ENCODE data around the gene SNTG2.

The SNTG2 gene

DNA sequence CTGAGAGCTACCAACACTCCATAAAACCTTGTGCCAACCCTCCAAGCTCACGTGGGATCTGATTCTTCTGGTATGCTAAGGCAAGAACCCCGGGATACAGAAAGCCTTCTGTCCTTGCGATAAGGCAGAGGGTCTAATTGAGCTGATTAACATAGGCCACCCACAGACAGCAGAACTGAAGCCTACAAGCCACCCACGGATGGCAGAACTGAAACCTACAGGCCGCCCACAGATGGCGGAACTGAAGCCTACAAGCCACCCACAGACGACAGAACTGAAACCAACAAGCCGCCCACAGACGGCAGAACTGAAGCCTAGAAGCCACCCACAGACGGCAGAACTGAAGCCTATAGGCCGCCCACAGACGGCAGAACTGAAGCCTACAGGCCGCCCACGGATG lies 216.3 kb downstream of the SNTG2 start:
- FAIRE-seq (no peak), DNase-seq (ENCODE audit: insufficient read length, low spot score) (no peak)
- TF ChIP-seq POLR2A (IDR thresholded peaks at IDR 0.05; ENCODE audit: low read depth, low read length) = no peak

DNA sequence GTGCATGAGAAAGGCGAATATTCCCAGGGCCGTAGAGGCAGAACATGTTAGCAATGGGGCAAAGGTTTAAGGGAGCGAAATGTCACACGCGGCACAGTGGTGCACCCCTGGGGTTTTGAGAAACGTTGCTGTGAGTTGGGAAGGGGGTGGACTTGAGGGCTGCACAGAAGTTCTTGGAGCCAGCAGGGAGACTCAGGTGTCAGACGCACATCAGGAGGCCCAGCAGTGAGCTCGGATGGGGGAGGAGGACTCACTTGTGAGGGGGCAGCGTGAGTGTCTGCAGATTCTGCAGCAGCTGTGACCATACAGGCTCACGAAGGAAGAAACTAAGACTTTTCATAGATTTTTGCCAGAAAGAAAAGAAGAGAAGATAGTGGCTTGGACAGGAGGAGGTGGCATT lies 218.2 kb downstream of the SNTG2 start:
- FAIRE-seq = no peak
- no peak for TF ChIP-seq POLR2A (IDR thresholded peaks at IDR 0.05; ENCODE audit: low read depth, low read length)
- no peak for DNase-seq (ENCODE audit: insufficient read length, low spot score)

DNA sequence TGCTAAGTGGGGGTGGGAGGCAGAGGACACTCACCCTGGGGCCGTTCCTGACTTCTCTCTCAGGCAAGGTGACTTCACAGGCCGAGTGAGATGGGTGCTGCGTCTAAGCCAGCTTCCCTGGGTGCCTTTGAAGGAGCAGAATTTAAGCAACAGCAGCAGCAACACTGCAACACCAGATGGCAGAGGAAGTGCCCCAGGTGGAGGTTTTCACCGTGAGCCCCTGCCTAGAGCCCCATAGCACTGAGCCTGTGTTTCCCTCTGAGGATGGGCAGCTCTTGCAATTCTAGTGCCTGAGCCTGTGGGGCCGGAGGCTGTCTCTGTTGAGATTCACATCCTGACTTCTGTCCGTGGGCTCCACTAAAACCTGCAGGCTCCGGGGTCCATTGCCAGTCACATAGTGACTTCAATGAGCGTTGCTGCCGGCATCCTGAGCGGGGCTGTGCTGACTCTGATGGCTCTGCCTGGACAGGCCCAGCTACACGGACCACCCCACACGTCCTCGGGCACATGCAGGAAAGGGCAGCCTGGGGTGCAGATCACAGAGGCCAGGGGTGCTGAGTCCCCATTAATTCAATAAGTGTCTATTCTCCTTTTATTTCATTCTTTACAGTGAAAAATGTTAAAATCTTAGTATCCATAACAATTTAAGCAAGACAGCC lies 218.8 kb downstream of the SNTG2 start:
- FAIRE-seq (no peak), DNase-seq (ENCODE audit: insufficient read length, low spot score) (no peak)
- TF ChIP-seq POLR2A (IDR thresholded peaks at IDR 0.05; ENCODE audit: low read depth, low read length) = no peak

DNA sequence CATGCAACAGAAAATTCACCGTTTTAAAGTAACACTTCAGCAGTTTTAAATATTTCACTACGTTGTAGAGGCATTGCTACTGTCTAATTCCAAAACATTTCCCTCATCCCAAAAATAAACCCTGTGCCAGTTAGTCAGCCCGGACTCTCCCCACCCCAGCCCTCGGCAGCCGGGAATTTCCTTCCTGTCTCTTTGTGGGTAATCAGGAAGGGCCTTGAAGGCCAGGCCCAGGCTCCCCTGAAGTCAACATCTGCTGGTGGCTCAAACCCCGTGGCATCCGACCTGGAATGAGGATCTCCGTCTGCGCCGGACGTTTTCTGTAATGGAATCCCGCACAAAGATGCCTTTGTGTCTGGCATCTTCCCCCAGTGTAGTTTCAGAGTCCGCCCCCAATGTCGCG lies 219.6 kb downstream of the SNTG2 start:
- no peak for DNase-seq (ENCODE audit: insufficient read length, low spot score)
- FAIRE-seq = no peak
- TF ChIP-seq POLR2A (IDR thresholded peaks at IDR 0.05; ENCODE audit: low read depth, low read length) = no peak

DNA sequence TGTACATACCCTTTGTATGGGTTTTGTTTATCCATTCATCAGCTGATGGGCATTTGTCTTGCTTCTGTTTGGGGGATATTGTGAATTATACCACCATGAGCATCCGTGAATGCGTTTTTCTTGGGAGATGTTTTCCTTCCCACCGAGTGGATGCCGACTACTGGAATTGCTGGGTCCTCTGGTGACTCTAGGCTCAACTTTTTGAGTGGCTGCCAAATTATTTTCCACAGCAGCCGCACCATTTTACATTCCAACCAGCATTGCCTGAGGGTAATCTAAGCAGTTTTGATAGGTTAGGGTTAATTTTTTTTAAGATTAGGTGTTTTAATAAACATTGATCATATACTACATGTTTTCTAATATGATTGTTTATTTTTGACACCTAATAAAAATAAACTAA lies 220.1 kb downstream of the SNTG2 start:
- TF ChIP-seq POLR2A (IDR thresholded peaks at IDR 0.05; ENCODE audit: low read depth, low read length) = no peak
- DNase-seq (ENCODE audit: insufficient read length, low spot score) (no peak), FAIRE-seq (no peak)

DNA sequence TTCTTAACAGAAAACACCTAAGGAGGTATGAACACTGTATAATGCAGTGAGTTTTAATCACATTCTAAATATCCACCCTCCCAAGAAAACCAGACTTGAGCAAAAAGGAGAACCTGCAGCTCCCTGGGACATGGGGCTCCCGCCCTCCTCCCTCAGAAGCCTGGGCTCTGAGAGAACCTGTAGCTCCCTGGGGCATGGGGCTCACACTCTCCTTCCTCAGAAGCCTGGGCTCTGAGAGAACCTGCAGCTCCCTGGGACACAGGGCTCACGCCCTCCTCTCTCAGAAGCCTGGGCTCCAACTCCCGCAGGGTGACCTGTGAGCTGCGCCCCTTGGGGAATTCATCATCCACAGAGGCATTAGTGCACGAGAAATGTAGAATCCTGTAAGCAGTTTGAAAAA lies 222.9 kb downstream of the SNTG2 start:
- FAIRE-seq (no peak), DNase-seq (ENCODE audit: insufficient read length, low spot score) (no peak)
- no peak for TF ChIP-seq POLR2A (IDR thresholded peaks at IDR 0.05; ENCODE audit: low read depth, low read length)

DNA sequence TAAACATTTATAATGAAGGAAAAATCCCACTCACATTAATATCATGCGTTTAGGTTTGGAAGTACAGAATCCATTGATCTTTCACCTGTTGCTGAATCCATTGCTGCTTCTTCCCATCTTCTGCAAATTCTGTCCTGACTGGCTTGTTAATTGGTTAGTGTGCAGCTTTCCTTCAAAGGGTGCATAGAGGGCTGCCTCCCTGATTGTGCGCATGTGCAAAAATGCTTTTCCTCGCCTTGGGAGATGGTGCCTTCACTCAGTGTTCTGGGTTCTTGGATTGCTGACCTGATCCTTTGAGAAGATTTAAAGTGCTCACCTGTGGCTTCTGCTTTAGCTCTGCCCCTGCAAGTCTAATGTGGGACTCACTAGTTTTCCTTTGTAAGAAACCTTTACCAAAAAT lies 231.2 kb downstream of the SNTG2 start:
- DNase-seq (ENCODE audit: insufficient read length, low spot score) (no peak), FAIRE-seq (no peak)
- no peak for TF ChIP-seq POLR2A (IDR thresholded peaks at IDR 0.05; ENCODE audit: low read depth, low read length)

DNA sequence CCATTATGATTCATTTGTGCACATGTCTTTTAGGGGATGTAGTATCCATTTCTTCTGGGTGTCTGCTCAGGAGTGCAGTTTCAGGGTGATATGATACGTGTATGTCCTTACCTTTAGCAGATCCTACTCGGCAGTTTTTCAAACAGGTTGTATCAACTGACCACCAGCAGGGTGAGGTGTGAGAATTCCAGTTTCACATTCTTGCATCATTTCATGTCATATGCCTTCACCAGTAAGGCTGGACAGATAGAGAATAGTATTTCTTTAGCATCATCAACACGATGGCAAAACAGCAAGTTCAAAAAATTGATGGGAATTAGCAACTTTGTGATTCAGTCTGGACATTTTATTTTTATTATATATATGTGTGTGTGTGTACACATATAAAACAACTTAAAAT lies 232.7 kb downstream of the SNTG2 start:
- FAIRE-seq (no peak), DNase-seq (ENCODE audit: insufficient read length, low spot score) (no peak)
- no peak for TF ChIP-seq POLR2A (IDR thresholded peaks at IDR 0.05; ENCODE audit: low read depth, low read length)

DNA sequence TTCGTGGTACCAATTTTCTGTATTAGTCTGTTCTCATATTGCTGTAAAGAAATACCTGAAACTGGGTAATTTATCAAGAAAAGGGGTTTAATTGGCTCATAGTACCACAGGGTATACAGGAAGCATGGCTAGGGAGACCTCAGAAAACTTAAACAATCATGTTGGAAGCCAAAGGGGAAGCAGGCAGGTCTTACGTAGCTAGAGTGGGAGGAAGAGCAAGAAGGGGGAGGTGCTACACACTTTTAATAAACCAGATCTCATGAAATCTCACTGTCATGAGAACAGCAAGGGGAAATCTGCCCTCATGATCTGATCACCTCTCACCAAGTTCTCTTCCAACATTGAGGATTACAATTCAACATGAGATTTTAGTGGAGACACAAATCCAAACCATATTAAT lies 235.8 kb downstream of the SNTG2 start:
- DNase-seq (ENCODE audit: insufficient read length, low spot score) (no peak), FAIRE-seq (no peak)
- no peak for TF ChIP-seq POLR2A (IDR thresholded peaks at IDR 0.05; ENCODE audit: low read depth, low read length)

DNA sequence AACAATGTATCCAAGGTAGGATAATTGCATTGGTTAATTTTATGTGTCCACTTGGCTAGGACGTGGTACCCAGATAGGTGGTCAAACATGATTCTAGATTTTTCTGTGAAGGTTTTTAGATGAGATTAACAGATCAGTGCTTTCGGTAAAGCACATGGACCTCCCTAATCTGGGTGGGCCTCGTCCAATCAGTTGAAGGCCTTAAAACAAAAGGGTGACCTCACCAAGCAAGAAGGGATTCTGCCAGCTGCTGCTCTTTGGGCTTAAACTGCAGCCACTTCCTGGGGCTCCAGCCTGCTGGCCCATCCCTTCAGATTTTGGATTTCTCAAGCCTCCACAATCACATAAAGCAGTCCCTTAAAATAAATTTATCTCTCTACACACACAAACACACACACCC lies 236.5 kb downstream of the SNTG2 start:
- no peak for TF ChIP-seq POLR2A (IDR thresholded peaks at IDR 0.05; ENCODE audit: low read depth, low read length)
- DNase-seq (ENCODE audit: insufficient read length, low spot score) (no peak), FAIRE-seq (no peak)

DNA sequence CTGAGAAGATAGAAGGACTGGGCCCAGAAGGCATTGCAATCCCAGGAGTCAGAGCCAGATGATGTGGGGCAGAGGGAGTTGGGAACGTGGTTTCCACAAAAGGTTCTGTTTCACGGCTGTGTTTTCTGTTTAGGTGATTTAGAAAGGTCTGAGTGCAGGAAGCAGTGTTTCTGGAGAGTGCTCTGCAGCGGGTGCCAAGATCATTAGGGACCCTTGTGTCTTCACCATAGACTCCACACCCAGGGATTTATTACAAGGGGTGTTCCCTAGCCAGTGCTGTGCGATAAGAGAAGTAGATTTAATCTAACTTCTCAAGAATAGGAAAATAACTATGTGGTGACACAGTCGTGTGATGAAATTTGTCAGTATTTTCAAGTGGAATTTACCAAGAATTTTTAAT lies 241.5 kb downstream of the SNTG2 start:
- no peak for TF ChIP-seq POLR2A (IDR thresholded peaks at IDR 0.05; ENCODE audit: low read depth, low read length)
- FAIRE-seq = no peak
- DNase-seq (ENCODE audit: insufficient read length, low spot score) = no peak

DNA sequence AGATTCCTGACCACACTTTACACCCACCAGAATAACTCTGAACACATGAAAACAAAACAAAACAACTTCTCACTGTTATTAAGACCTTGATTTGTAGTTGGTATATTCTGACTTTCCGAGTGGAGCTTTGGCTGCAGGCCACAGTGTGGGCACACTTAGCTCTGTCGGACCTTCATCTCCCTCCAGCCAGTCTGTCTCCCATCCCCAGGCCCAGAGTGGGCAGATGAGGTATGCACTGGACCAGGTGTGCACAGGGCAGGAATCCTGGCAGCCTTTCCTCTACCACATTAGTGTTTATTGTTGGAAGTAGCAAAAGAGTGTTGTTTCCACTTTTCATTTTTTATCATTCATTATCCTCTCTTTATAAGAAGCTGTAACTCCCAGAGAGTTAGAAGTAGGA lies 243.2 kb downstream of the SNTG2 start:
- DNase-seq (ENCODE audit: insufficient read length, low spot score) (no peak), FAIRE-seq (no peak)
- no peak for TF ChIP-seq POLR2A (IDR thresholded peaks at IDR 0.05; ENCODE audit: low read depth, low read length)

DNA sequence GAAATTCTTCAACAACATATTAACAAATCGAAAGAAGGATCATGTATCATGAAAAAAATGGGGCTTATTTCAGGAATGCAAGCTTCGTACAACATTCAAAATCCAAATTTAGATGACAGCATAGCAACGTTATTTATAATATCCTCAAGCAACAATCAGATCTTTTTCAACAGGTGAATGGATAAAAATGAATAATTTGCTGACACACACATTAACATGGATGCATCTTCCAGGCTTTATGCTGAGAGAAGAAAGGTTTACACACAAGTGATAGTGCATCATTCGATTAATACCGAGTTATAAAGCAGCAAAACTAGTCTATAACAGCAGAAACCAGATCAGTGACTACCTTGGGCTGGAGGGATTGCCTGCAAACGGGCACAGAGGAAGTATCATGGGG lies 253.1 kb downstream of the SNTG2 start:
- FAIRE-seq = no peak
- no peak for TF ChIP-seq POLR2A (IDR thresholded peaks at IDR 0.05; ENCODE audit: low read depth, low read length)
- DNase-seq (ENCODE audit: insufficient read length, low spot score) = no peak

DNA sequence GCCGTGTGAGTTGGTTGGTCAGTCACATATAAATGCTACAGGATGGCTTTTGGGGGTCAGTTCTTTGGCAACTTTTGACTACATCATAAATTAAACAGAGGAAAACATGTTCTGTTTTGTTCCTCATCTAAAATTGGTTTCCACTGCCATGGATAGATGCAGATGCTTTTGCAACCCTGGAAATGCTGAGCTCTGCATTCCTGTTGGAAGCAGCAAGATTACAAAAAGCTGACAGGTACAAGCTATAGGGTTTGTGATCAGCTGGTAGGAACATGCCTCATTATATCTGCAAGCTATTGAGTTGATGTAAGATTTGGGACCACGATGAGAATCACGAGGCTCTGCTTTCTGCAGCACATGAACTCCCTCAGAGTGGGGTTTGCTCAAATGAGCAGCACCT lies 255.2 kb downstream of the SNTG2 start:
- no peak for TF ChIP-seq POLR2A (IDR thresholded peaks at IDR 0.05; ENCODE audit: low read depth, low read length)
- no peak for DNase-seq (ENCODE audit: insufficient read length, low spot score)
- no peak for FAIRE-seq

DNA sequence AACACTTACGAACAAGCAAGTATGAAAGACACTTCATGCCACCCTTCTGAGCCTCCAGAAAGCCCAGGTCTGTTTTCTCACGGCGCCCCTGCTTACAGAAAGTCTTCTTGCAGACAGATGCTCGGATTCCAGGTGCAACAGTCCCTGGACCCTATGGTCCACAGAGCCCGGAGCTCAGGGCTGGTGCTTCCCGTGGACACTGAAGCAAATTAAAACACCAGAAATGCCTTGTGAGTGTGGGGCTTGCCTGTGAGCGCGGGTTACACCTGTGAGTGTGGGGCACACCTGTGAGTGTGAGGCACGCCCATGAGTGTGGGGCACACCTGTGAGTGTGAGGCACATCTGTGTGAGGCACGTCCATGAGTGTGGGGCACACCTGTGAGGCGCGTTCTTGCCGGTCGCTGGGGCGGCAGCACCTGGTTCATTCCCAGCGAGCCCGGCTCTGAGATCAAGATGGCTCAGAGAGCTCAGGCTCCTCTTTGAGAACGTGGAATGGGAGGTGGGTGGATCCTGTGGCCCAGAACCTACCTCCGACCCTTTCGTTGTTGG lies 257.4 kb downstream of the SNTG2 start:
- DNase-seq (ENCODE audit: insufficient read length, low spot score) = no peak
- TF ChIP-seq POLR2A (IDR thresholded peaks at IDR 0.05; ENCODE audit: low read depth, low read length) = no peak
- FAIRE-seq = no peak

DNA sequence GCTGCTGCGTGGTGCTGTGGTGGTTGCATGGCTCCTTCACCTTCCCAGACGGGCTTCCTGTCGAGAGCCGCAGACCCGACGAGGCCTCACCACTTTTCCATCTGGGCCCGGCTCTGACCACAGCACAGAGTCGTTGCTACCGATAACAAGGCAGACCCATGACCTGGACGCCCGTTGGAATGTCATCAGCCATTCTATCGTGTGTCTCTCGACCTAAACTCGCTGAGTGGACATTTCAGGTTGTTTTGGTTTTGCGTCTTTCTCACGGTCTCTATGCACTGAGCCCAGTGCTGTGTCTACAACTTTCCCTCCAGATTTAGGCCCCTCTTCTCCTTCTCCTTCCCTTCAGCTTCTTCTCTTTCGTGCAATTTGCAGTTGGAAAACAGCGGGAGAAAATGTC lies 257.9 kb downstream of the SNTG2 start:
- FAIRE-seq = no peak
- DNase-seq (ENCODE audit: insufficient read length, low spot score) = no peak
- no peak for TF ChIP-seq POLR2A (IDR thresholded peaks at IDR 0.05; ENCODE audit: low read depth, low read length)
